WERI-Rb-1 (cell line): ENCODE measurements around the gene NUMA1.

ENCODE experiments used
- DNase-seq: peaks from one replicate; pipeline ENCODE4 v3.0.0-alpha.2; 2020
- H3K27ac ChIP-seq: fragments of 250-450 bp; sonication (Bioruptor Pico); 2 replicates; pipeline ENCODE4 v1.5.1; 2020; ENCODE audit warnings: mild to moderate bottlenecking, moderate library complexity
- H3K27me3 ChIP-seq: fragments of 250-450 bp; sonication (Bioruptor Pico); 2 replicates; pipeline ENCODE4 v1.5.1; 2021; ENCODE audit warnings: mild to moderate bottlenecking, low read depth, moderate library complexity; ENCODE audit not compliant: insufficient read depth, severe bottlenecking
- H3K36me3 ChIP-seq: fragments of 250-450 bp; sonication (Bioruptor Pico); 2 replicates; pipeline ENCODE4 v1.5.1; 2020; ENCODE audit warnings: mild to moderate bottlenecking, moderate library complexity
- H3K4me3 ChIP-seq: 2 replicates; pipeline ENCODE4 v1.5.1; 2011; ENCODE audit warnings: low read depth, mild to moderate bottlenecking, control low read depth, low read length
- H3K9me3 ChIP-seq: fragments of 250-450 bp; sonication (Bioruptor Pico); 2 replicates; pipeline ENCODE4 v1.5.1; 2021; ENCODE audit warnings: mild to moderate bottlenecking, moderate library complexity; ENCODE audit not compliant: severe bottlenecking
- CTCF ChIP-seq: IDR thresholded peaks from 2 replicates; pipeline ENCODE4 v1.5.1; 2011; ENCODE audit warnings: low read depth, mild to moderate bottlenecking, control low read depth, inconsistent platforms, low read length

NUMA1 gene

GRCh38 chr11:72112978-72113808, 32.9 kb upstream of the NUMA1 start:
- peak overlapping the region; percentile 99 for H3K27ac ChIP-seq
- no peaks in the 10 kb centered on the region for H3K9me3 ChIP-seq
- H3K36me3 ChIP-seq, result 0 out of 2 replicates have a peak, but pooled peaks cover 2% of the 10 kb centered on the region
- TF ChIP-seq CTCF, result no peak
- H3K27me3 ChIP-seq, result no peaks in the 10 kb centered on the region
- peak overlapping the region; percentile 77 for H3K4me3 ChIP-seq
- DNase-seq, result no peak

GRCh38 chr11:72112143-72112977, 32.0 kb upstream of the NUMA1 start, which contains the start of gene ANAPC15:
ANAPC15 (minus strand) TSS chr11:72112695; CDS start chr11:72111276, 1,419 bp downstream.
- H3K9me3 ChIP-seq, result no peaks in the 10 kb centered on the region
- H3K36me3 ChIP-seq, result 0 out of 2 replicates have a peak, but pooled peaks cover 2% of the 10 kb centered on the region
- TF ChIP-seq CTCF, result no peak
- H3K4me3 ChIP-seq, result peak within 1 kb of the TSS; percentile 77
- H3K27me3 ChIP-seq, result no peaks in the 10 kb centered on the region
- peak within 1 kb of the TSS; percentile 99 for H3K27ac ChIP-seq
- DNase-seq, result peak; percentile 98

- no peaks in the 10 kb centered on the region for H3K9me3 ChIP-seq
- no peaks in the 10 kb centered on the region for H3K27me3 ChIP-seq
- H3K4me3 ChIP-seq, result peak overlapping the region; percentile 77
- peak overlapping the region; percentile 99 for H3K27ac ChIP-seq
- 0 out of 2 replicates have a peak, but pooled peaks cover 2% of the 10 kb centered on the region for H3K36me3 ChIP-seq
- no peak for TF ChIP-seq CTCF
- DNase-seq, result no peak
Measured at GRCh38 chr11:72111300-72112142, 31.2 kb upstream of the NUMA1 start.

- no peak within 1 kb of the TSS for H3K4me3 ChIP-seq
- H3K9me3 ChIP-seq, result no peaks in the 10 kb centered on the region
- H3K27ac ChIP-seq, result no peak within 1 kb of the TSS
- no peaks in the 10 kb centered on the region for H3K27me3 ChIP-seq
- H3K36me3 ChIP-seq, result peaks cover 17% of the 10 kb centered on the region
- no peak for DNase-seq
- no peak for TF ChIP-seq CTCF
Measured at GRCh38 chr11:72105888-72106287, 25.5 kb upstream of the NUMA1 start, which contains the start of gene TOMT. TOMT (plus strand) TSS chr11:72105924; CDS start chr11:72105952, 28 bp downstream.

GRCh38 chr11:72103754-72104167, 23.4 kb upstream of the NUMA1 start:
- Histone ChIP-seq H3K27me3 (no peaks in the 10 kb centered on the region), H3K9me3 (no peaks in the 10 kb centered on the region), H3K4me3 (peak overlapping the region; percentile 51), H3K36me3 (peaks cover 25% of the 10 kb centered on the region), H3K27ac (peak overlapping the region; percentile 85)
- no peak for DNase-seq
- no peak for TF ChIP-seq CTCF
